HEK293 (cell line): ENCODE measurements around the gene ITGA11.

Source experiments
- CTCF ChIP-seq: fragments of 450-650 bp; formaldehyde crosslinking; IDR thresholded peaks from 2 replicates; pipeline ENCODE4 v1.5.1; 2016; ENCODE audit warnings: missing biosample characterization, missing genetic modification characterization
- ZBTB1 ChIP-seq: fragments of 450-650 bp; formaldehyde crosslinking; IDR thresholded peaks from 2 replicates; pipeline ENCODE4 v1.5.1; 2016; ENCODE audit warnings: missing biosample characterization, missing genetic modification characterization
- ZBTB7A ChIP-seq: fragments of 450-650 bp; formaldehyde crosslinking; IDR thresholded peaks from 2 replicates; pipeline ENCODE4 v1.5.1; 2016; ENCODE audit warnings: low read depth, missing biosample characterization, missing genetic modification characterization
- ZFHX2 ChIP-seq: fragments of 450-650 bp; formaldehyde crosslinking; conservative IDR thresholded peaks from 2 replicates; pipeline ENCODE4 v1.5.1; 2016; ENCODE audit warnings: missing biosample characterization, missing genetic modification characterization
- ZFP41 ChIP-seq: fragments of 450-650 bp; formaldehyde crosslinking; IDR thresholded peaks from 2 replicates; pipeline ENCODE4 v1.5.1; 2016; ENCODE audit warnings: missing biosample characterization, missing genetic modification characterization, borderline replicate concordance
- ZNF555 ChIP-seq: fragments of 450-650 bp; formaldehyde crosslinking; conservative IDR thresholded peaks from 2 replicates; pipeline ENCODE4 v1.5.1; 2017; ENCODE audit warnings: missing biosample characterization, mild to moderate bottlenecking, missing genetic modification characterization, inconsistent platforms
- ZNF654 ChIP-seq: fragments of 450-650 bp; formaldehyde crosslinking; IDR thresholded peaks from 2 replicates; pipeline ENCODE4 v1.5.1; 2016; ENCODE audit warnings: low read depth, missing biosample characterization, missing genetic modification characterization
- ZNF677 ChIP-seq: fragments of 450-650 bp; IDR thresholded peaks from 2 replicates; pipeline ENCODE4 v1.5.0; 2018; ENCODE audit warnings: missing biosample characterization, mild to moderate bottlenecking, missing genetic modification characterization, moderate library complexity

- TF ChIP-seq CTCF (tag by site-specific recombination) = no peak
- no peak for TF ChIP-seq ZBTB7A (tag by site-specific recombination)
- TF ChIP-seq ZFHX2 (tag by site-specific recombination) = no peak
- TF ChIP-seq ZNF654 (tag by site-specific recombination) = no peak
- no peak for TF ChIP-seq ZFP41 (tag by site-specific recombination)
- TF ChIP-seq ZNF555 = no peak
- TF ChIP-seq ZBTB1 = no peak
- no peak for TF ChIP-seq ZNF677 (tag by site-specific recombination)
Observed at GRCh38 chr15:68301301-68301700, 130.7 kb downstream of the ITGA11 start.
